Measurements from ENCODE around the gene HIVEP3.

- TF ChIP-seq EGR1 (IDR thresholded peaks at IDR 0.05) (no peak), TEAD4 (IDR thresholded peaks at IDR 0.05) (no peak)
- TF ChIP-seq, protein P1, sequence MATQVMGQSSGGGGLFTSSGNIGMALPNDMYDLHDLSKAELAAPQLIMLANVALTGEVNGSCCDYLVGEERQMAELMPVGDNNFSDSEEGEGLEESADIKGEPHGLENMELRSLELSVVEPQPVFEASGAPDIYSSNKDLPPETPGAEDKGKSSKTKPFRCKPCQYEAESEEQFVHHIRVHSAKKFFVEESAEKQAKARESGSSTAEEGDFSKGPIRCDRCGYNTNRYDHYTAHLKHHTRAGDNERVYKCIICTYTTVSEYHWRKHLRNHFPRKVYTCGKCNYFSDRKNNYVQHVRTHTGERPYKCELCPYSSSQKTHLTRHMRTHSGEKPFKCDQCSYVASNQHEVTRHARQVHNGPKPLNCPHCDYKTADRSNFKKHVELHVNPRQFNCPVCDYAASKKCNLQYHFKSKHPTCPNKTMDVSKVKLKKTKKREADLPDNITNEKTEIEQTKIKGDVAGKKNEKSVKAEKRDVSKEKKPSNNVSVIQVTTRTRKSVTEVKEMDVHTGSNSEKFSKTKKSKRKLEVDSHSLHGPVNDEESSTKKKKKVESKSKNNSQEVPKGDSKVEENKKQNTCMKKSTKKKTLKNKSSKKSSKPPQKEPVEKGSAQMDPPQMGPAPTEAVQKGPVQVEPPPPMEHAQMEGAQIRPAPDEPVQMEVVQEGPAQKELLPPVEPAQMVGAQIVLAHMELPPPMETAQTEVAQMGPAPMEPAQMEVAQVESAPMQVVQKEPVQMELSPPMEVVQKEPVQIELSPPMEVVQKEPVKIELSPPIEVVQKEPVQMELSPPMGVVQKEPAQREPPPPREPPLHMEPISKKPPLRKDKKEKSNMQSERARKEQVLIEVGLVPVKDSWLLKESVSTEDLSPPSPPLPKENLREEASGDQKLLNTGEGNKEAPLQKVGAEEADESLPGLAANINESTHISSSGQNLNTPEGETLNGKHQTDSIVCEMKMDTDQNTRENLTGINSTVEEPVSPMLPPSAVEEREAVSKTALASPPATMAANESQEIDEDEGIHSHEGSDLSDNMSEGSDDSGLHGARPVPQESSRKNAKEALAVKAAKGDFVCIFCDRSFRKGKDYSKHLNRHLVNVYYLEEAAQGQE (IDR thresholded peaks at IDR 0.05; ENCODE audit: low read depth), result no peak
These were observed 437.5 kb downstream of the HIVEP3 start for GRCh38 chr1:41481109-41481775.
